B cell (primary cell): ENCODE measurements around the gene DACT1. TPM values are rescaled to one million over a fixed set of nuclear protein-coding genes. Genes with fewer than 3 reads are reported as not detected.

Experiments used
- ATAC-seq: fragments of 200-7000 bp; cut with Tn5 transposase; one replicate; pipeline ENCODE4 v1.10.0; 2021; ENCODE audit warnings: low read depth, mild to moderate bottlenecking, moderate number of reproducible peaks, moderate library complexity
- CTCF ChIA-PET: fragments of 350-600 bp; sonication (Branson Sonifier 250); formaldehyde crosslinking; loops from one replicate; lab custom pipeline; 2021; ENCODE audit warnings: antibody characterized with exemption, inconsistent platforms; lab: Charles Lee
- POLR2A ChIA-PET: fragments of 350-600 bp; sonication (Branson Sonifier 250); formaldehyde crosslinking; loops from one replicate; lab custom pipeline; 2021; ENCODE audit warnings: antibody characterized with exemption; lab: Charles Lee
- DNase-seq: peaks from one replicate; pipeline ENCODE4 v3.0.0; 2013
- H2AFZ ChIP-seq: 2 replicates; pipeline ENCODE4 v1.6.1; 2012; ENCODE audit warnings: mild to moderate bottlenecking, low read depth, low read length; ENCODE audit not compliant: insufficient read depth, poor library complexity, severe bottlenecking
- H3K27ac ChIP-seq, 2 donors: 1 replicate in 1 of 2; 2 replicates in 1 of 2; pipeline ENCODE4 v1.5.1; 2012 to 2013; ENCODE audit warnings: low read length in 2 of 2, mild to moderate bottlenecking in 2 of 2, moderate library complexity in 1 of 2
- H3K27me3 ChIP-seq, 4 experiments: fragments of 200-600 bp in 1 of 4; sonication (generic) in 1 of 4; replicated peaks in 1 of 4; 1 replicate in 2 of 4; 2 replicates in 2 of 4; pipeline versions ENCODE4 v1.6.1 to v1.7.0; 2013 to 2016; ENCODE audit warnings: low read length in 3 of 4, mild to moderate bottlenecking in 2 of 4, mixed read lengths in 1 of 4, moderate library complexity in 1 of 4; ENCODE audit not compliant: insufficient read depth in 4 of 4, control insufficient read depth in 3 of 4; ENCODE audit errors: control extremely low read depth in 1 of 4
- H3K36me3 ChIP-seq, 2 experiments: replicated peaks in 1 of 2; 1 replicate in 1 of 2; 2 replicates in 1 of 2; pipeline versions ENCODE4 v1.6.1 to v1.7.1; 2013; ENCODE audit warnings: low read length in 1 of 2; ENCODE audit not compliant: insufficient read depth in 2 of 2, control insufficient read depth in 1 of 2; ENCODE audit errors: control extremely low read depth in 1 of 2, extremely low read depth in 1 of 2
- H3K4me1 ChIP-seq, 2 donors: fragments of 200-600 bp in 1 of 2; sonication (generic) in 1 of 2; 1 replicate in 1 of 2; 2 replicates in 1 of 2; pipeline versions ENCODE4 v1.5.1 to v1.6.1; 2013 to 2017; ENCODE audit warnings: low read length in 2 of 2; ENCODE audit not compliant: control insufficient read depth in 2 of 2, insufficient read depth in 2 of 2
- H3K4me2 ChIP-seq: replicated peaks from 2 replicates; pipeline ENCODE3; 2012; ENCODE audit warnings: mild to moderate bottlenecking, low read depth, low read length; ENCODE audit not compliant: poor library complexity, severe bottlenecking
- H3K4me3 ChIP-seq, 5 experiments: fragments of 200-600 bp in 1 of 5; sonication (generic) in 1 of 5; 1 replicate in 3 of 5; 2 replicates in 2 of 5; pipeline versions ENCODE4 v1.5.1 to v1.7.0; 2011 to 2016; ENCODE audit warnings: low read length in 4 of 5, mild to moderate bottlenecking in 4 of 5, low read depth in 2 of 5, control low read depth in 1 of 5, moderate library complexity in 1 of 5; ENCODE audit not compliant: insufficient read depth in 1 of 5; ENCODE audit errors: control extremely low read depth in 1 of 5, extremely low read depth in 1 of 5
- H3K79me2 ChIP-seq: fragments of 200-600 bp; sonication (generic); one replicate; pipeline ENCODE4 v1.6.0; 2016; ENCODE audit warnings: low read length; ENCODE audit not compliant: control insufficient read depth, insufficient read depth
- H3K9ac ChIP-seq: fragments of 200-600 bp; sonication (generic); 2 replicates; pipeline ENCODE4 v1.6.1; 2017; ENCODE audit warnings: mild to moderate bottlenecking, low read length, moderate library complexity
- H3K9me3 ChIP-seq, 3 donors: one replicate each; pipeline versions ENCODE4 v1.6.1 to v1.7.1; 2013; ENCODE audit warnings: low read length in 2 of 3; ENCODE audit not compliant: control insufficient read depth in 2 of 3, insufficient read depth in 1 of 3; ENCODE audit errors: control extremely low read depth in 1 of 3
- H4K20me1 ChIP-seq: 2 replicates; pipeline ENCODE4 v1.6.0; 2012; ENCODE audit warnings: mild to moderate bottlenecking, low read length; ENCODE audit not compliant: insufficient read depth, control insufficient read depth, poor library complexity, severe bottlenecking
- H3K27ac Mint-ChIP-seq: one replicate; pipeline ENCODE4 v1.8.0; 2021; ENCODE audit warnings: mixed read lengths
- H3K27me3 Mint-ChIP-seq: one replicate; pipeline ENCODE4 v1.8.0; 2021; ENCODE audit warnings: mixed read lengths
- H3K4me1 Mint-ChIP-seq: one replicate; pipeline ENCODE4 v1.8.0; 2021; ENCODE audit warnings: mixed read lengths
- H3K4me3 Mint-ChIP-seq: one replicate; pipeline ENCODE4 v1.8.0; 2021; ENCODE audit warnings: mixed read lengths
- H3K9me3 Mint-ChIP-seq: one replicate; pipeline ENCODE4 v1.8.0; 2022; ENCODE audit warnings: mixed read lengths; ENCODE audit not compliant: insufficient read depth
- CTCF ChIP-seq: fragments of 200-600 bp; IDR thresholded peaks from one replicate; pipeline ENCODE4 v1.8.0; 2022; ENCODE audit warnings: antibody characterized with exemption, mild to moderate bottlenecking
- EZH2 ChIP-seq: IDR thresholded peaks from 2 replicates; pipeline ENCODE4 v1.6.1; 2012; ENCODE audit warnings: borderline replicate concordance, low read depth, mild to moderate bottlenecking, moderate library complexity, low read length; ENCODE audit not compliant: insufficient read depth, poor library complexity, severe bottlenecking
- WGBS: methylation state at CpG from one replicate; pipeline ENCODE4 v1.1.5; 2013; ENCODE audit warnings: missing lambda C conversion rate; ENCODE audit not compliant: insufficient coverage; 5-methylcytosine and 5-hydroxymethylcytosine counted together
- intact Hi-C: fragments of 100-400 bp; cut with micrococcal nuclease; formaldehyde crosslinking; loops from one replicate; pipeline ENCODE4 v1.10.0; 2022
- polyA plus RNA-seq: library from polyadenylated mRNA; depleted of rRNA; stranded (reverse); fragments of >200 nt; gene quantifications from 2 replicates; pipeline ENCODE4 v1.2.3, GENCODE V29; 2012
- total RNA-seq, 2 donors: library from RNA; stranded (reverse); fragments of 120-200 nt in 1 of 2; gene quantifications; 1 replicate in 1 of 2; 2 replicates in 1 of 2; pipeline versions ENCODE4 v1.2.3 to v1.2.4, GENCODE V29; 2013 to 2022

The DACT1 gene
- total and polyA plus RNA-seq, 2 donors (not counting 1 experiment from before 2014, with no cell fraction given) = 2.2 to 3.5 TPM

- Histone ChIP-seq H3K9ac (no peak overlapping the region), H3K4me2 (no peak overlapping the region), H2AFZ (no peak overlapping the region), H3K27ac (no peak overlapping the region), H3K4me3 (no peak overlapping the region), H3K36me3 (no peaks in the 10 kb centered on the region), H4K20me1 (no peaks in the 10 kb centered on the region), H3K79me2 (no peaks in the 10 kb centered on the region), H3K27me3 (no peaks in the 10 kb centered on the region), H3K4me1 (no peaks in the 10 kb centered on the region), H3K9me3 (no peaks in the 10 kb centered on the region)
- no peaks in the 10 kb centered on the region for H3K9me3 Mint-ChIP-seq
- ChIA-PET POLR2A (no interaction called here), CTCF (interaction anchor here (1.2 kb wide), 1 partner anchor 18 kb away, joined by 3 read pairs; no protein-coding TSS in a partner anchor)
- peaks cover 6% of the 10 kb centered on the region for H3K27me3 Mint-ChIP-seq
- 80% methylated on average over 1 of the region's 7 CpGs for WGBS
- no peaks in the 10 kb centered on the region for H3K4me1 Mint-ChIP-seq
- H3K4me3 Mint-ChIP-seq = no peak overlapping the region
- TF ChIP-seq EZH2 (no peak), CTCF (no peak)
- no peak for DNase-seq
- H3K27ac Mint-ChIP-seq = no peak overlapping the region
- intact Hi-C loops = no loop called here
- ATAC-seq = no peak
These were observed 31.9 kb downstream of the DACT1 start for GRCh38 chr14:58669556-58670200.

- H3K4me1 Mint-ChIP-seq = no peaks in the 10 kb centered on the region
- Histone ChIP-seq H3K27ac (no peak overlapping the region), H3K9me3 (no peaks in the 10 kb centered on the region), H3K4me3 (no peak overlapping the region), H3K79me2 (no peaks in the 10 kb centered on the region), H3K9ac (no peak overlapping the region), H4K20me1 (no peaks in the 10 kb centered on the region), H3K4me2 (no peak overlapping the region), H3K27me3 (no peaks in the 10 kb centered on the region), H2AFZ (no peak overlapping the region), H3K36me3 (no peaks in the 10 kb centered on the region), H3K4me1 (no peaks in the 10 kb centered on the region)
- H3K4me3 Mint-ChIP-seq = no peak overlapping the region
- ChIA-PET CTCF (no interaction called here), POLR2A (no interaction called here)
- intact Hi-C loops = no loop called here
- TF ChIP-seq EZH2 (no peak), CTCF (no peak)
- H3K9me3 Mint-ChIP-seq = no peaks in the 10 kb centered on the region
- no CpG with 5 or more reads among the region's 1 CpG for WGBS
- peaks cover 6% of the 10 kb centered on the region for H3K27me3 Mint-ChIP-seq
- DNase-seq (no peak), ATAC-seq (no peak)
- no peak overlapping the region for H3K27ac Mint-ChIP-seq
These were observed 33.3 kb downstream of the DACT1 start for GRCh38 chr14:58671024-58671423.
